Activated CD8-positive, alpha-beta memory T cell treated with anti-CD3 and anti-CD28 coated beads, Interleukin-2, amount 50 U/mL, for 24 hours (primary cell): Measurements from ENCODE around the gene YWHAG.
"Not testable (repeated sequence)": the region's sequence is repeated elsewhere in the genome, so short reads cannot be mapped to it uniquely, and the experiment has no call there.

Experiments
- DNase-seq: peaks from one replicate; pipeline ENCODE4 v3.0.0-alpha.2; 2020; ENCODE audit errors: extremely low read depth

YWHAG gene

DNA sequence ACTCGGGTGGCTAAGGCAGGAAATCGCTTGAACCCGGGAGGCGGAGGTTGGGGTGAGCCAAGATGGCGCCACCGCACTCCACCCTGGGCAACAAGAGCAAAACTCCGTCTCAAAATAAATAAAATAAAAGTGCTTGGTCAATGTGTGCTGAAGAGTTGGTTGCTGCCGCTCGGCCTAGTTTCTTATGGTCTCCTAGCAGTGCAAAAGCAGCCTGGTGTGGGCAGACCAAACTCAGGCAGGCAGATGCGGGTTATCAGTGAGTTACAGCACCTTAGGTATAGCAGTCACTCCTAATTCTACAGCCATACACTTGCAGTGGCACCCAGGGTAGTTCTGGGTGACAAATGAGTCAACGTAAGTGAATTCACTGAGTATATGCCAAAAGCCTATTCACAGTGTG, 33.7 kb downstream of the YWHAG start:
- no peak for DNase-seq

DNA sequence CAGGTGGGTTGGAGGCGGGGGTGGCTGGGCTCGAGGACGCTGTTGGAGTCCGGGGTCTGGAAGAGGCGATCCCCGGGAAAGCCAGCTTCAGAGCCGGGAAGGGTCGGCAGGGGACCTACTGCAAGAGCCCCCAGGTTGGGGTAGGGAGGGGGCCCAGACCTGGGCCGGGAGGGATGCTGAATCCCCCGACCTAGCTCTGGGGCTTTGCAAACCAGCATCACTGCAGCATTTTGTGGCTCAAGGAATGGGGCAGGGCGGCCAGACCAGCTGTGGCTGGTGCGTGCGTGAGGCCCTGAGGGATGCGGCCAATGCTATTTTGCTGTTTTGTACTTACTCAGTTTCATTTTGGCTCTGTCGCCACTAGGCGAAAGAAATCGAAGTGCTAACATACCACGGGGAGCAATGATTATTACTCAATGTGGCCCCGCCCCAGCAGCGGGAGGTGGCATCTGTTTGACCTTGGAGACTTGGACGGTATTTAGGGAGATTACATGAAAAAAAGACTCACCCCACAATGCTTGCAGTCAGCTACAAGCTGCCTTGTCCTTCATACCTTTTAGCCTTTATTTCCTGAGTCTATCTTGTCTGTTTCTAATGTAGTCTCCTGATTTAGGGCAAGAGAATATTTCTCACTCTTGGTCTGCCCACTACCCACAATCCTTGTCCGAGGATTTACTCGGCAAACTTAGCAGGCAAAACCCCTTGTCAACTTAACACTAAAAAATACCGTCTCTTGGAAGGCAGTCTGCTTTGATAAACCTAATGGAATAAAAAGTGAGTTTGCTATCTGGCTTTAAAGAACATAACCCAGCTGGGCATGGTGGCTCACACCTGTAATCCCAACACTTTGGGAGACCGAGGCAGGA, 40.1 kb downstream of the YWHAG start:
- DNase-seq, result no peak

DNA sequence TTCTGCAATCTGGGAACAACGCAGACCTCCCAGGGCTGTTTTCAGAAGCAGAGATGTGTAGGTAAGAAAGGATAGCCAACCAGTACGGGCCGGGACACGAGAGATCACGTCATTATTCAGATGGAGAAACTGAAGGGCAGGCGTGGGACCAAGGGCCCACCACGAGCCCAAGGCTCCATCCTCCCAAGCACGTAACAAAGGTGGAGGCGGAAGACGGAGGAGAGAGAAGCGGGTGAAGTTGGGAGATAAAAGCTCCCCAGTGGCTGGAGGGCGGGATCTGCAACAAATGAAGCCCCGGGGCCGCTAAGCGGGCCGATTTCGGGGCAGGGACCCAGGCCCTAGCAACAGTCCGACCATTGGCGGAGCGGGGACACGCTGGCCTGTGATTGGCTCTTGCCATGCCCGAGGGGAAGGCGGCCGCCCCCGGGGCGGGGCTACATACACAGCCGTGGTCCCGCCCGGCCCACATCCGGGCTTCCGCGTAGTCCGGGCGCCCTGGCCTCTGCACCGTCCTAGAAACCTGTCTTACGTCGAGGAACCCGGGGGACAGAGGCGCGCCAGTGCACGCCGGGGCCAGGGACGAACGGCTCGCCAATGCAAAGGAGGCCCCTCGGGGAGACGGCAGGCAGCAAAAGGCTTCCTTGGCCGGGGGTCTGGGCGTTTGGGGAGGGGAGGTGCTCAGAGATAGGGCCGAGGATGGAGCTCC, 40.9 kb downstream of the YWHAG start:
- DNase-seq, result peak; percentile 88

DNA sequence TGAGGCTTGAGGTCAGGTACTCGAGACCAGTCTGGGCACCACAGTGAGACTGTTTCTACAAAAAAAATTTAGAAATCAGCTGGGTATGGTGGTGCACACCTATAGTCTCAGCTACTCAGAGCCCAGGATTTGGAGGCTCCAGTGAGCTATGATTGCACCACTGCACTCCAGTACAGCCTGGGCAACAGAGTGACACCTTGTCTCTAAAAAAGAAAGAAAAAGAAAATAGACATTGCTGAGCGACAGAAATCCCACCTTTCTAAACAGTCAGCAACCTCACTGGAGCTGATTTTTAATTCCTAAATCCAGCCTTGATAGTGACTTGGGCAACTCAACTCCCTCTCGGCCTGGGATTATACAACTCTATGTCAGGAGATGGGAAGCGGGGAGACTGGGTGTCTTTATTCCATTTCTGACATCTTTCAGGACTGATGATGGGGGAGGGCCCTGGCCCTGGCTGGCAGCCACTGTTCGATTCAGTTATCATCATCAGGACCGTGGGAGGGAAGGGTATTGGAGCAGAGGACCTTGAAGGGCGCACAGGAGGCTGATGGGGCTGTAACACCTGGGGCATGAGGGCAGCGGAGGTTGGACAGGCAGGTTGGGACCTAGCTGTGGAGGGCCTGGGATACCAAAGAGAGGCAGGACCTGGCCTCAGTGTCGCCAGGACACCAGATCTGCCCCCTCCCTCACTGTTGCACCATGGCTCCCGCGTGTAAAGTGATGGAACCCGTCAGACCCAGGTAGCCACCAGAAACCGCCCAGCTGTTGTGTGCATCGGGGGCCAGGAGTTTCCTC, 41.6 kb downstream of the YWHAG start:
- no peak for DNase-seq

DNA sequence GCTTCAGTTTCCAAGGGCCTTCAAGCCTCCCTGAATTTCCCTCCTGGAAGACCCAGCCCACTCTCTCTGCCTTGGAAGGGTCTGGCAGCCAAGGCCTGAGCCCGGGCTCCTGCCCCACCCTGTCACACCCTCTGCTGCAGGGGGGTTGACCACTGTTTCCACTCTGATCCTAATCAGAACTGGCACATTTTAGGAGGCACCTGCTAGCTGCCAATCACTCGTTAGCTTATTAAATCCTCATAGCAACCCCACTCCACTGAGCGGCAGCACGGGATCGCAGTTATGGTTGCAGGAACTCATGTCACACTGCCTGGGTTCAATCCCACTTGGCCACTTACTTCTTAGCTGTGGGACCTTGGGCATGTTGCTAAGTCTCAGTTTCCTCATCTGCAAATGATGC, 43.4 kb downstream of the YWHAG start:
- no peak for DNase-seq

DNA sequence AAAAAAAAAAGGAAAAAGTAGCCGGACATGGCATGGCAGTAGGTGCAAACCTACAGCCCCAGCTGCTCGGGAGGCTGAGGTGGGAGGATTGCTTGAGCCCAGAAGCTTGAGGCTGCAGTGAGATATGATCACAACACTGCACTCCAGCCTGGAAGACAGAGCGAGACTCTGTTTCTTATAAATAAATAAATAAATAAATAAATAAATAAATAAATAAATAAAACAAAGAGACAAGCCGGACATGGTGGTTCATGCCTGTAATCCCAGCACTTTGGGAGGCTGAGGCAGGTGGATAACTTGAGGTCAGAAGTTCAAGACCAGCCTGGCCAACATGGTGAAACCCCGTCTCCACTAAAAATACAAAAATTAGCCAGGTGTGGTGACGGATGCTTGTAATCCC, 44.1 kb downstream of the YWHAG start:
- DNase-seq, result not testable (repeated sequence)

DNA sequence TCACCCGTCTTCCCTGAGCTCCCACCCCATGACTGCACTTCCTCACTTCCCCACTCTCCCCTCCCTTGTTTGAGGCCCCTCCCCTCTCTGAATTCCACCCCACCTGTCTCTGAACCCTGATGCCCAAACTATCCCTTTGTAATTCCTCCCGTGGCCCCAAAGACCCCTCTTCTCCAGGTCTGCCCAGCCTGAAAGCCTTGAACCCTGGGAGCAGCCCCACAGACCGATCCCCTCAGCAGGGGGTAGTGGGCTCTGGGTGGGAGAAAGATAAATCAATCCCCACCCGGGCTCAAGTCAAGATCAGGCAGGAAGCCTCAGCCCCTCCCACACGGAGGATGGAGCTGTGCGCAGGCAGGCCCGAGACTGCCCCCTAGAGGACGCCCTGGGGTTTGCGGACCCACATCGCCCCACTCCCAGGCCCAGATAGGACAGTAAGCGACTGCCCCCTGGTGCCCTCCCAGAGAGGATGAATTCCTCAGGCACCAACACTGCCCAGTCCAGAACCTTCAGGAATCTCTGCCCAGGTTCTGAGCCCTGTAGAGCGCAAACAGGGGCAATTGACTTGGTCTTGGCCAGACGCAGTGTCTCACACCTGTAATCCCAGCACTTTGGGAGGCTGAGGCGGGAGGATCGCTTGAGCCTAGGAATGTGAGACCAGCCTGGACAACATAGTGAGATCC, 44.6 kb downstream of the YWHAG start:
- DNase-seq, result peak; percentile 88

DNA sequence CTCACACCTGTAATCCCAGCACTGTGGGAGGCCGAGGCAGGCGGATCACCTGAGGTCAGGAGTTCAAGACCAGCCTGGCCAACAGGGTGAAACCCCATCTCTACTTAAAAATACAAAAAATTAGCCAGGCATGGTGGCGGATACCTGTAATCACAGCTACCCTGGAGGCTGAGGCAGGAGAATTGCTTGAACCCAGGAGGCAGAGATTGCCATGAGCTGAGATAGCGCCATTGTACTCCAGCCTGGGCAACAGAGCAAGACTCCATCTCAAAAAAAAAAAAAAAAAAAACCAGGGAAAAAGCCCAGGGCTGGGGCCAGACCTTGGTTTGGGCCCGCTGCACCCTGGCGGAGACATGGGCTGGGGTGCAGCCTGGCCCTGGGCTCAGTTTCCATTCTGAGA, 47.0 kb downstream of the YWHAG start:
- not testable (repeated sequence) for DNase-seq

DNA sequence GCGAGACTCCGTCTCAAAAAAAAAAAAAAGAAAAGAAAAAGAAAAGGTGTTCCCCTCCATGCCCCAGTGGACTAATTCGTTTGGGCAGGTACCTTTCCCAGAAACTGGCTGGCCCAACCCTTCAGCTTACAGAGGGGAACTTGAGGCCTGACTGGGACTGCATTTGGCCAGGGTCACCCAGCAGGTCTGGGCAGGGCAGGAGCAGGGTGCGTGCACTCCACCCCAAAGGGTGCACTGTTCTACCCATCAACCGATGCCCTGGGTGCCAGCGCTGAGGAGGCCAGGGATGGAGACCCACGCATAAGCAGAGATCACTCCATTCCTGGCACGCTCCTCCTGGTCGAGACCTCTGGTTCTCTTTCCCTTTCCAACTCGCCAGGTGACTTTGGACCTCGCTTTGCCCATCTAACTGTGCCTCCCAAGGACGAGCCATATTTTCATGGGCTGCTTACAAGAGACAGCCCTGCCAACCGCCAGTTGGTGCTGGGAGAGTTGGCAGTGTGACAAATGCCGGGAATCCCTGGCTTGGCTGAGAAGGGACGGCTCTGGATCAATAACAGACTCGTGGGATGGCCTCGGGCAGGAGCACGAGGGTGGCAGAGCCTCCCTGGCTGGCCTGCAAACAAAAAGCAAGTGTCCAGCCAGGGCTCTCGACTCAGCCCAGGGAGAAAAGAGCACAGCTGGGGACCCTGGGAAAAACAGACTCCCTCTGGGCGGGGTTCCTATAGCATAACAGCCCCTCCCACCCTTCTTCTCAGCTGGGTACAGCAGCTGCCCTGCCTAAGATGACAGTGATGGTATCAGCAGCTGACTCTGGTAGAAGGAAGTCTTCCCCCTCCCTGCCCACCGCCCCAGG, 48.5 kb downstream of the YWHAG start:
- no peak for DNase-seq

DNA sequence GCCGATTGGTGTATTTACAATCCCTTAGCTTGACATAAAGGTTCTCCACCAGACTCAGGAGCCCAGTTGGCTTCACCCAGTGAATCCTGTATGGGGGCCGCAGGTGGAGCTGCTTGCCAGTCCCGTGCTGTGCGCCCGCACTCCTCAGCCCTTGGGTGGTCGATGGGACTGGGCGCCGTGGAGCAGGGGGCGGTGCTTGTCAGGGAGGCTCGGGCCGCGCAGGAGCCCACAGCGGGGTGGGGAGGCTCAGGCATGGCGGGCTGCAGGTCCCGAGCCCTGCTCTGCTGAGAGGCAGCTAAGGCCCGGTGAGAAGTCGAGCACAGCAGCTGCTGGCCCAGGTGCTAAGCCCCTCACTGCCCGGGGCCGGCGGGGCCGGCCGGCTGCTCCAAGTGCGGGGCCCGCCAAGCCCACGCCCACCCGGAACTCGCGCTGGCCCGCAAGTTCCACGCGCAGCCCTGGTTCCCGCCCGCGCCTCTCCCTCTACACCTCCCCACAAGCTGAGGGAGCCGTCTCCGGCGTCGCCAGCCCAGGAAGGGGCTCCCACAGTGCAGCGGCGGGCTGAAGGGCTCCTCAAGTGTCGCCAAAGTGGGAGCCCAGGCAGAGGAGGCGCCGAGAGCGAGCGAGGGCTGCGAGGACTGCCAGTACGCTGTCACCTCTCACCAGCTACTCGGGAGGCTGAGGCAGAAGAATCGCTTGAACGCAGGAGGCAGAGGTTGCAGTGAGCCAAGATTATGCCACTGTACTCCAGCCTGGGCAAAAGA, 49.3 kb downstream of the YWHAG start:
- not testable (repeated sequence) for DNase-seq

DNA sequence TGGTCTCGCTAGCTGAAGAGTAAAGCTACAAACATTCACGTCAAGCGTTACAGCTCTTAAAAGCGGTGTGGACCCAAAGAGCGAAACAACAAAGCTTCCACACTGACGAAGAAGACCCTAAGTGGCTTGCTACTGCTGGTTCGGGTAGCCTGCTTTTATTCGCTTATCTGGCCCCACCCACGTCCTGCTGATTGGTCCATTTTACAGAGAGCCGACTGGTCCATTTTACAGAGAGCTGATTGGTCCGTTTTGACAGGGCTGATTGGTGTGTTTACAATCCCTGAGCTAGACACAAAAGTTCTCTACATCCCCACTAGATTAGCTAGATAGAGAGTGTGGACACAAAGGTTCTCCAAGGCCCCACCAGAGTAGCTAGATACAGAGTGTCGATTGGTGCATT, 49.9 kb downstream of the YWHAG start:
- not testable (repeated sequence) for DNase-seq

DNA sequence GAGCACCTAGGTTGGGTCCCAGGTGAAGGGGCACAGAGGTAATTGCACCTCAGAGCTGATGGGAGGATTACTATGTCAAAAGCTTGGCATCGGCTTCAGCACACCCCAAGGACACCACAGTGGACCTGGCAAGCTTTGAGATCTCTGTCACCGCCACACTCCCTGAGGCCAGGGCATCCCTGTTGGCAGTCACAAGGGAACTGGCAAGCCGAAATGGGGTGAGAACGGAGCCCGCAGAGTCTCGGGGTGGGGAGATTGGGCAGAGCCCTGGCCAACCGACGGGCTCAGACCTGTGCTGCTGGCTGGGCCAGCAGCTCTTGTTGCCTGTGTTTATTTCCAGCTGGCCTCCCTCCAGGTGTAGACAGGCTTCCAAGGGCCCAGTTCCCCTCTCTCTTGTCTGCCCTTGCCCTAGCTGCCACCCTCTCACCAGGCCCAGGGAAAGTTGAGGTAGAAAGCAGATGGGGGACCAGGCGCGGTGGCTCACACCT, 53.9 kb downstream of the YWHAG start:
- no peak for DNase-seq

DNA sequence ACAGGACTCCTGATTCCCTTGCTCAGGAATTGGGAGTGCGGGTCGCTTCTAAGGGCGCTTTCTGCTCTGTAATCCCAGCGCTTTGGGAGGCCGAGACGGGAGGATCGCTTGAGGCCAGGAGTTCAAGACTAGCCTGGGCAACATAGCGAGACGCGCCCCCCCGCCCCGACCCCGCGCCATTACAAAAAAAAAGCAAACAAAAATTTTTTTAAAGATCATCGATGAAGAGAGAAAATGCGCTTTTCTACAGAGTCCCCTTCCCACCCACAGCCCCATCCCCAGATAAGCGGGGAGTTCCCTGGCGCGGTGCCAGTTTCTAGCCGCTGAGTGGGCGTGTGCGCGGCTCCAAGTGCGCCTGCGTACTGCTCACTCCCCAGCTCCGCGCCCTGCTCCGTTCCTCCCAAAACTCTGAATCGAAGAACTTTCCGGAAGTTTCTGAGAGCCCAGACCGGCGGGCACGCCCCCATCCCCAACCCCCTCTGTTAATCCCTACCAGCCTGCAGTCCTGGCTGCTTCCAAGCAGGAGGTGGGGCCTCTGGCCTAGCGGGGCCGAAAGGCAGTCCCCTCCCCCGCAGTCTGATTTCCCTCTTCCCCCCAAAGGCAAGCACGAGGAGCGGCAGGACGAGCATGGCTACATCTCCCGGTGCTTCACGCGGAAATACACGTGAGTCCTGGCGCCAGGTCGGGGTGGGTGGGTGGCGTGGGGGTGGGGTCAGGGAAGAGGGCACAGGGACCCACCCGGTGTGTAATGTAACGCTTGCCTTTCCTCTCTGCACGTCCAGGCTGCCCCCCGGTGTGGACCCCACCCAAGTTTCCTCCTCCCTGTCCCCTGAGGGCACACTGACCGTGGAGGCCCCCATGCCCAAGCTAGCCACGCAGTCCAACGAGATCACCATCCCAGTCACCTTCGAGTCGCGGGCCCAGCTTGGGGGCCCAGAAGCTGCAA, 55.3 kb downstream of the YWHAG start:
- DNase-seq, result peak; percentile 44

DNA sequence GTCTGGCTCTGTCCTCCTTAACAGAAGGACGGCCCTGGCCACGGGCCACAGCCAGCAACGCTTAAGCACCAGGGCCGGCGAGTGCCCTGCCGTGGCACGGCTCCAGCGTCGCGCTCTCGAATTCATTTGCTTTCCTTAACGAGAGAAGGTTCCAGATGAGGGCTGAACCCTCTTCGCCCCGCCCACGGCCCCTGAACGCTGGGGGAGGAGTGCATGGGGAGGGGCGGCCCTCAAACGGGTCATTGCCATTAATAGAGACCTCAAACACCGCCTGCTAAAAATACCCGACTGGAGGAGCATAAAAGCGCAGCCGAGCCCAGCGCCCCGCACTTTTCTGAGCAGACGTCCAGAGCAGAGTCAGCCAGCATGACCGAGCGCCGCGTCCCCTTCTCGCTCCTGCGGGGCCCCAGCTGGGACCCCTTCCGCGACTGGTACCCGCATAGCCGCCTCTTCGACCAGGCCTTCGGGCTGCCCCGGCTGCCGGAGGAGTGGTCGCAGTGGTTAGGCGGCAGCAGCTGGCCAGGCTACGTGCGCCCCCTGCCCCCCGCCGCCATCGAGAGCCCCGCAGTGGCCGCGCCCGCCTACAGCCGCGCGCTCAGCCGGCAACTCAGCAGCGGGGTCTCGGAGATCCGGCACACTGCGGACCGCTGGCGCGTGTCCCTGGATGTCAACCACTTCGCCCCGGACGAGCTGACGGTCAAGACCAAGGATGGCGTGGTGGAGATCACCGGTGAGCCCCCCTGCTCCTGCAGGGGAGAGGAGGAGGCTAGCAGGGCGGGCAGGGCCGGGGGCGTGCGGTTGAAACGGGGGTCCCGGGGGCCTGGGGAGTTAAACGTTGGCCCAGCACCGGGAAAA, 56.2 kb downstream of the YWHAG start, which contains the start of gene HSPB1:
Gene HSPB1 (plus strand): TSS at position 327 of the 855 bp plus-strand sequence. CDS start 40 bp downstream, at position 367.
- DNase-seq, result no peak

DNA sequence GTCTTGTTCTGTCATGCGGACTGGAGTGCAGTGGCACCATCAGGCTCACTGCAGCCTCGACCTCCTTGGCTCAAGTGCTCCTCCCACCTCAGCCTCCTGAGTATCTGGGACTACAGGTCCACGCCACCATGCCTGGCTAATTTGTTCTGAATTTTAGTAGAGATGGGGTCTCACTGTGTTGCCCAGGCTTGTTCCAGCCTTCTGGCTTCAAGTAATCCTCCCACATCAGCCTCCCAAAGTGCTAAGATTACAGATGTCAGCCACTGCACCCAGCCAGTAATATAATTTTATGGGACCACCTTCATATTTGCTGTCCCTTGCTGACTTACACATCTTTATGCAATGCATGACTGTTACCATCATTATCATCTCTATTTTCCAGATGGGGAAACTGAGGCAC, 57.8 kb downstream of the YWHAG start:
- no peak for DNase-seq

DNA sequence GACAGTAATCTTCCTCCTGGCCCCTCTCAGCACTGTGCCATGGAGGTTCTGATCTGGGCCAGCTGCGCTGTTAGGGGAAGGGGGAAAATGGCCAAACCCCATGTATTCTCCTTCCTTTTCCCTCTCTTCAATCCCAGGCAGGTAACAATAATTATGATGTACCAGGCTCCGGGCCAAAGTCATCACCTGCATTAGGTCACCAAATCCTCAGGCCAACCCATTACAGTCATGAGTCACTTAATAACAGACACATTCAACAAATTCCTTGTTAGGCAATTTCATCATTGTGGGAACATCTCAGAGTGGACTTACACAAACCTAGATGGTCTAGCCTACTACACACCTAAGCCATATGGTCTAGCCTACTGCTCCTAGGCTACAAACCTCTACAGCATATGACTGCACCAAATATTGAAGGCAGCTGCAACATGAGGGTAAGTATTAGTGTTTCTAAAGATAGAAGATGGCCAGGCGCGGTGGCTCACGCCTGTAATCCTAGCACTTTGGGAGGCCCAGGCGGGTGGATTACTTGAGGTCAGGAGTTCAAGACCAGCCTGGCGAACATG, 58.5 kb downstream of the YWHAG start:
- no peak for DNase-seq
